ENCODE measurements around the gene RBM44.
"Not testable (repeated sequence)": the region's sequence is repeated elsewhere in the genome, so short reads cannot be mapped to it uniquely, and the experiment has no call there.

Gene RBM44

GRCh38 chr2:237779521-237779920, 19.1 kb upstream of the RBM44 start:
- no peak for FAIRE-seq

GRCh38 chr2:237782181-237782580, 16.4 kb upstream of the RBM44 start:
- no peak for FAIRE-seq

- not testable (repeated sequence) for FAIRE-seq
These were observed 14.9 kb upstream of the RBM44 start for GRCh38 chr2:237783678-237784077.

DNA sequence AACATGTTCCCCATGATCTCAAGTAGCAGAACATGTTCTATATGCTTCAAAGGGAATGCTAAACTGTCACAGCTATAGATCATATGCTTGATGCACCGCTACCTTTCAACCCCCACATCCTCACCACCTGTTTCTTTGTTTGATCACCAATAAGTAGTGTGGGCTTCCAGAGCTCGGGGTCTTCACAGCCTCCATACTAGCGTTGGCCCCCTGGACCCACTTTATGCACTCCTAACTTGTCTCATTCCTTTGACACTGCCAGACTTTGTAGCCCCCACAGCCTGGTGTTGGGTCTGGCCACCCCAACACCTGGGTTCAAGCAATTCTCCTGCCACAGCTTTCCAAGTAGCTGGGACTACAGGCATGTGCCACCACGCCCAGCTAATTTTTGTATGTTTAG, 11.6 kb upstream of the RBM44 start:
- no peak for FAIRE-seq

GRCh38 chr2:237790353-237790752, 8.2 kb upstream of the RBM44 start:
- no peak for FAIRE-seq

- FAIRE-seq, result no peak
These were observed 6.4 kb upstream of the RBM44 start for GRCh38 chr2:237791977-237792727.

DNA sequence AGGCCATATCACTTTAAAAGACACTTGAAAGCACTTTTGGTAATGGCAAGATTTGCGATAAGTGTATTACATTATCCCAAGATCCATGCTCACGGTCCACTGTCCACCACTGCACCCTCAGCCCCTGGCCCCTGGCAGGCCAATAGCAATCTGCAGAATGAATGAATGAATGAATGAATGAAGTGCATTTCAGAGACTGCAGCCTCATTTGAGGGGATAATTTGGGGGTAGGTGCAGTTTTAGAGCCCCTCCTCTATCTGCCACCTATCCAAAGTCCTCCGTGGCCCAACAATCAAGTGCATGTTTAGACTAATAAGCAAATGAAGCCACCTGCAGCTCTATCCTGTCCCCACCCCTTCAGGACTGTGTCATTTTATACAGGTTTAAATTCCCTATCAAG, 1.3 kb upstream of the RBM44 start:
- FAIRE-seq, result no peak

- no peak for FAIRE-seq
These were observed 465 bp downstream of the RBM44 start for GRCh38 chr2:237799060-237799428.

GRCh38 chr2:237801466-237801865, 2.9 kb downstream of the RBM44 start:
- no peak for FAIRE-seq

- FAIRE-seq, result no peak
These were observed 7.8 kb downstream of the RBM44 start for GRCh38 chr2:237806334-237806733.

DNA sequence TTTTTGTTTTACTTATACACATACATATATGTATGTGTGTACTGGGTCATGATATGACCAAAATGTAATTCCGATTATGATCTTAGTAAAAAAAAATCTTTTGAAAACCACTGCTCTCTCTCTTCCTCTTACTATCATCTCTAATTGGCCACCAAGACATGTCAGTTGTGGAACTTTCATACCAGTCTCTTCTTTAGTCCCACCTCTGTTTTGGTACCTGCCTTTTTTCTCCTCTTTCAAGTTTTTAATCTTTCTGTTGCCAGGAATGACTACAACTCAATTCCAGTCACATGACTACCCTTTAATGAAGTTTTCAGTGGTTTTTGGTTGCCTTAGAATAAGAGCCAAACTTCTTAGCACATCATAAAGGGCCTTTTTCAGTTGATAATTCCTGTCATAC, 17.1 kb downstream of the RBM44 start:
- no peak for FAIRE-seq

GRCh38 chr2:237816531-237816930, 18.0 kb downstream of the RBM44 start:
- FAIRE-seq, result no peak

DNA sequence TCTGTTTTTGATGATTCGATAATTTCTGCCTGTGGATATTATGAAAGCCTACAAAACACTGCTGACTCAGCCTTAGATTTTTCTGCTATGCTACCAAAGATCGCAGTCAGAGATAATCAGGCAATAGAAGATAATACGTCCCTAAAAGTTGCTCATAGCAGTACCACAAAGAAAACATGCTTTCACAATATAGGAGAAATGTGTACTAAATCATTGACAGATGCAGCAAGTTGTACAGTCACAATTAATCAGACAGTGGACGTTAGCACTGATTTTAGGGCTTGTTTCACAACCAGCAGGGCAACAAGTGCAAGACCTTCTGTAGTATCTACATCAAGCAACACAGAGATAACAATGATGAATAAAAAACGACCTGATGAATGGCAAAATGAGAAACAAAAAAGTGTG, 19.5 kb downstream of the RBM44 start:
- no peak for FAIRE-seq

GRCh38 chr2:237819231-237819630, 20.7 kb downstream of the RBM44 start:
- FAIRE-seq, result no peak

DNA sequence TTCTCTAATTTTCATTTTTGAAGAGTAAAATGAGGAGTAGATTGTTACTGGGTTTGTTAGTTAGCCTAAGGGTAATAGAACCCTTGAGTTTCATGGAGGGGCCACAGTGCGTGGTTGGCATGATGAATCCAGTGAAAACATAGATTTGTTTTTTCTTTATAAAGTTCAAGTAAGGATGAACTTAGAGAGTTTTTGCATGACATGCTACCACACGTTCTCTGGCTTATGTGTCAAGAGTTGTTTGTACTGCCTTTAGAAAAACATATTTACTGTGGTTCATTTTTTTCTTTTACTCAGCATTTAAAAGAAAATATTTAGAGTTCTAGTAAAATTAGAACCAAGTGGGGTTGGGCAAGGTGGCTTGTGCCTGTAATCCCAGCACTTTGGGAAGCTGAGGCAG, 21.8 kb downstream of the RBM44 start:
- no peak for FAIRE-seq

GRCh38 chr2:237823544-237823943, 25.0 kb downstream of the RBM44 start:
- no peak for FAIRE-seq

DNA sequence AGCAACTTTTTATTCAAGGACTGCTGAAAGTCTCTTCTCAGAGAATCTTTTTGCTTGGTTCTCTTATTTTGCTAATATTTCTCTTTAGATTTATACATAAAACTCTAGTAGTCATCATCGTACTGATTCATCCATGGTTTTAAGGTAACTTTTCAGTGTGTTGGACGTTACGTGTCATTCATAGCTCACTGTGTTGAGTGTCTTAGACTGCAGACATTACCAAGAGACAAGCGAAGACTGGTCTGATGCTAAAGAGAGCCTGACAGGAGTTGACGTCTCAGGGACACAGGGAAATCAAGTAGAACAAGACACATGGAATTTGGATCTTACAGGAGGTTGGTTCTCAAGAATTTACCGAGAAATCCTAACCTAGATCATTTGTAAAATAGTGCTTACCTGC, 25.5 kb downstream of the RBM44 start:
- no peak for FAIRE-seq

DNA sequence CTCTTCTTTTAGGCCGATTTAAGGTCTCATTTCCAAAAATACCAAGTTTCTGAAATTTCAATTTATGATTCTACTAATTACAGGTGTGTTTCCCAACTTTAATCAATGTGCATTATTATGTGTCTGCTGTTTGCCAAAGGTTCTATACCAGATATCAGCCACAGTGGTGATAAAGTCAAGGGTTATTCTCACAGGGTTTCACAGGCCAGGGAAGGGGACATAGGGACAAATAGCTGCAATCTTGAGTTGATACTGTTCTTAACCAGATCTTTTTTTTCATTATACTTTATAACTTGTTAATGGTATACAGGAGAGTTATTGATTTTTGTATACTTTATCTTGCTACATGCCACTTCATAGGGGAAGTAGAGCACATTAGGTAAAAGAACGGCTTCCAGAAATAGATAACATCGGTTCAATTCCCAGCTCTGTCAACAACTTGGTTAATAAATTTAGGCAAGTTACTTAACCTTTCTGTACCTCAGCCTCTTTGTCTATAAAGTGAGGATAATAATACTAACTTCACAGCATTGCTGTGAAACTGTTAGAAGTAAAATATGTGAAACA, 28.9 kb downstream of the RBM44 start:
- no peak for FAIRE-seq

GRCh38 chr2:237830522-237830921, 31.9 kb downstream of the RBM44 start:
- FAIRE-seq, result no peak

- FAIRE-seq, result no peak
These were observed 35.0 kb downstream of the RBM44 start for GRCh38 chr2:237833546-237833945.

- no peak for FAIRE-seq
These were observed 36.8 kb downstream of the RBM44 start for GRCh38 chr2:237835372-237835771.

DNA sequence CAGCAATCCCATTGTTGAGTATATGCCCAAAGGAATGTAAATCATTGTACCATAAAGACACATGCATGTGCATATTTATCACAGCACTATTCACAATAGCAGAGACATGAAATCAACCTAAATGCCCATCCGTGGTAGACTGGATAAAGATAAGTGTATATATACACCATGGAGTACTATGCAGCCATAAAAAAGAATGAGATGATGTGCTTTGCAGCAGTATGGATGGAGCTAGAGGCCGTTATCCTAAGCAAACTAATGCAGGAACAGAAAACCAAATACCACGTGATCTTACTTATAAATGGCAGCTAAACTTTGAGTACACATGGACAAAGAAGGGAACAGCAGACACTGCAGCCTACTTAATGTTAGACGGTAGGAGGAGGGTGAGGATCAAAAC, 42.5 kb downstream of the RBM44 start:
- FAIRE-seq, result no peak

DNA sequence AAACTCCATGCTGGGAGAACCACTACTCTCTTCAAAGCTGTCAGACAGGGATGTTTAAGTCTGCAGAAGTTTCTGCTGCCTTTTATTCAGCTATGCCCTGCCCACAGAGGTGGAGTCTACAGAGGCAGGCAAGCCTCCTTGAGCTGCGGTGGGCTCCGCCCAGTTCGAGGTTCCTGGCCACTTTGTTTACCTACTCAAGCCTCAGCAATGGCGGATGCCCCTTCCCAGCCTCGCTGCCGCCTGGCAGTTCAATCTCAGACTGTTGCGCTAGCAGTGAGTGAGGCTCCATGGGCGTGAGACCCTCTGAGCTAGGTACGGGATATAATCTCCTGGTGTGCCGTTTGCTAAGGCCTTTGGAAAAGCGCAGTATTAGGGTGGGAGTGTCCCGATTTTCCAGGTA, 50.4 kb downstream of the RBM44 start:
- not testable (repeated sequence) for FAIRE-seq

- no peak for FAIRE-seq
These were observed 55.7 kb downstream of the RBM44 start for GRCh38 chr2:237854295-237854694.

DNA sequence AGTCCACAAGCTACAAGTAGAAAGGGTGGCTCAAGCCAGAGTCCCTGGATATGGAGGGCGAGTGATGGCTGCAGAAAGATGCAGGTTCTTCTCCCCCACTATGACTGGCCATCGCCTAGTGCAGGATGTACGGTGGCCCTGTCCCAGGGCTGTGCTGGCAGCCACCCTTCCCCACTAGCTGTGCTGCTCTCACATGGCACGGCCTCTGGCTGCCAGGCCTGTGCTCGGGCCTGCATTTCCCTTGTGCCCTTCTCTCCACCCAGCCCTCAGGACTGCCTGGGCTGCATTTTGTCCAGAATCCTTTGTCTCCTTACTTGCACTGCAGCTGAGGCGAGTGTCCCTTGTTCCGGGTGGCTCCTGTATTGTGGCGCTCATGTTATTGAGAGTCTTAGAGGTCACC, 59.2 kb downstream of the RBM44 start:
- FAIRE-seq, result no peak
